ENCODE data around the gene EVA1A.

EVA1A gene

DNA sequence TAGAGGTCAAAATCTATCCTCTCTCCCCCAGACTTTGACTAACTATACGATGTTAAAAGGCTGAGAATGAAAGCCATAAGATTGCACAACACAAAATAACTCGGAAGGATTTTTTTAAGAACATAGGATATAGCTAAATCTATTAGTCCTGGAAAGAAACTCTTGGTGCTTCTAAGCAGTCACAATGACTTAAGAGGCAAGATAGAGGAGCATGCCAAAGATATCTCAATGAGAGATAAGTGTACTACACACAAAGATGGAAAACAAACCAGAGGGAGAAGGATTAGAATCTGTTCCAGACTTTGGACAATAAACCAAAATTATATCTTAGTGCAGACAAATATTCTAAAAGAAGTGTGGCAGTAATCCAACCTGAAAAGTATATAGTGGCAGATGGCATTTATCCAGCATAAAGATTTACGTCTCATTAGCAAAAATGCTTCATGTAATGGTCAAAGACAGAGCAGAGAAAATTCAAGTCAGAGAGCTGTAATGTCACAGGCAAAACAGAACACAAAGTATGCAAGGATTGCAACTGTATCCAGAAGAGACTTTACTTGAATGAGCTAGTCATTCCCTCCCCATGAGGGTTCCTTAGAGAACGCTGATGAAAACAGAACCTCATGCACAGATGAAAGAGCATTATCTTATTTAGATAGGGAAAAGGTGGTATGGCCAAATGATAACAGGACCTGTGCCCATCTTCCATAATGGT, 28.8 kb upstream of the EVA1A start:
- no peak for DNase-seq

DNA sequence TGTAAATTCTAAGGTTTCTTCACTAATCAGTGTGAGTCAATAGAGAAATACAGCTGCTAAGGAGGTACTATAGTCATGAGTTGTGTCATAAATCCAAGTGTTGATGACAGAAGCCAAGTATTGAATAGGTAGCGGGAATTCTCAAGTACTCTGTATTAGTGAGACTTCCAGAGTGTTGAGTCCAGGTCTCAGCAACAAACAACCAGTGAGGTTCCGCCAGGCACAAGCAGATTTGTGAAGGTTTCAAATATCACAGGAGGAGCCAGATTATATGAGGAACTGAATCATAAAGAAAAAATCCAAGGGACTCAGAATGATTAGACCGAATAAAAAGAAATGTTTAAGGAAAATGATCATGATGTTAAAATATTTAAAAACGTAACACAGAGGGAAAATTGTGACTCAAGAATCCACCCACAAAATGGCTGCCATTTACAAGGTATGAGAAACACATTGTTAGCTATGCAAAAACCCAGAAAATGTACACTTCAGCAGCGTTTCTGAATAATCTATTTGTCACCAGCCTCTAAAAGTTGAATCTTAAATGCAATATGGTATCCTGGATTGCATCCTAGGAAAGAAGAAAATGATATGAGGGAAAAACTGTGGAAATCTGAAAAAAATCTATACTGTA, 27.3 kb upstream of the EVA1A start:
- DNase-seq = no peak

DNA sequence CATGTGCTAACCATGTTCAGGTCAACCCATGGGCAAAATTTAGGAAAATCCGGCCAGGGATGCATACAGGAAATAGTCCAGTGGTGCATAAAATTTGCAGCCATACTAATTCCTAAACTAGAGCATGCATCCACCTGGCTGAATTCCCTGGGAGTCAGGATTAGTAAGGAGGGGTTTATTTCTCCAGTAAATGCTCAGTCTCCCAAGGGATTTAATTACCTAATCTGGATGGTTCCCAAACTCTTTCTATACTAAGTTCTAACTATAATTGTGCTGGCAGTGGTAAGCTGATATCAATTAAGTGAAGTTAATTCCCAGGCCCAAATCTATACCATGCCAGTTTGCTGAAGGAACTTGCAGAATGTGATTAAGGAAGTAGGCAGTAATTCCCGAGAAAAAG, 26.2 kb upstream of the EVA1A start:
- no peak for DNase-seq

DNA sequence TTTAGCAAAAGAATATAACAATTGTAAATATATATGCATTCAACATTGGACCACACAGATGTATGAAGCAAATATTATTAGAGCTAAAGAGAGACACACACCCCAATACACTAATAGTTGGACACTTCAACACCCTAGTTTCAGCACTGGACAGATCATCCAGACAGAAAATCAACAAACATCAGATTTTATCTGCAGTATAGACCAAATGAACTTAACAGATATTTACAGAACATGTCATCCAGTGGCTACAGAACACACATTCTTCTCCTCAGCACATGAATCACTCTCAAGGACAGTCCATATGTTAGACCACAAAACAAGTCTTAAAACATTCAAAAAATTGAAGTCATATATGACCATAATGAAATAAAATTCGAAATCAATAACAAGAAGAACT, 22.1 kb upstream of the EVA1A start:
- no peak for DNase-seq

DNA sequence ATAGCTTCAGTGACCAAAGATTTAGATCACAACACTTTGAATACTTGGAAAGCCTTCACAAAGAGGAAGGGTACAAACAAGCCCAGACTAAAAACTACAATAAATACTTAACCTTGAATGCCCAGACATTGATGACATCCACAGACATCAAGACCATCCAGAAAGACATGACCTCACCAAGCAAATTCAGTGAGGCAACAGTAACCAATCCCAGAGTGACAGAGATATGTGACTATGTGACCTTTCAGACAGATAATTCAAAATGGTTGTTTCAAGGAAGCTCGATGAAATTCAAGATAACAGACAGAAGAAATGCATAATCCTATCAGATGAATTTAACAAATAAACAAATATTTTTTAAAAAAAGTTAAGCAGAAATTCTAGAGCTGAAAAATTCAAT, 19.9 kb upstream of the EVA1A start:
- no peak for DNase-seq

DNA sequence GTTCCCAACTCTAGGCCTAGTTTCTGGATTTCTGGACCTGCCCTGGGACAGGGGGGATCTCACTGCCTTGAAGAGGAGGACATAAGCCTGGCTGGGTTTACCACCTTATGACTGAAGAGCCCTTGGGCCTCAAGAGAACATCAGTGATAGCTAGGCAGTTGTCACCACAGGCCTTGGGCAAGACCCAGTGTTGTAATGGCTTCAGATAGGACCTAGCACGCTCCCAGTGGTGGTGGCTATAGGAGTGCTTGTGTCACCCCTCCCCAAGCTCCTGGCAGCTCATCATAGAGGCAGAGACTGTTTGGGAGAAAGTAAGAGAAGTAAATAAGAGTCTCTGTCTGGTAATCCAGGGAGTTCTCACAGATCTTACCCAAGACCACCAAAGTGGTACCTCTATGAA, 19.4 kb upstream of the EVA1A start:
- no peak for DNase-seq

DNA sequence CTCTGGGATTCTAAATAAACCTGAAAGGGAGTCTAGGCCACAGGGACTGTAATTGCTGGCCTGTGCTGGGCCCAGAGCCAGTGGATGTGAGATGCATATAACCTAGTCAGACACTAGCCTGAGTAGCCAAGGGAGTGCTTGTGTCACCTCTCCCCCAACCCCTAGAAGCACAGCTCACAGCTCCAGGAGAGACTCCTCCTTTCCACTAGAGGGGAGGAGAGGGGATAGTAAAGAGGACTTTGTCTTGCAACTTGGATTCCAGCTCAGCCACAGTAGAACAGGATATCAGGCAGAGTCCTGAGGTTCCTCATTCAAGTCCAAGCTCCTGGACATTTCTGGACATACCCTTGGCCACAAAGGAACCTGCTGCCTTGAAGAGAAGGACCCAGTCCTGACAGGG, 18.4 kb upstream of the EVA1A start:
- no peak for DNase-seq

DNA sequence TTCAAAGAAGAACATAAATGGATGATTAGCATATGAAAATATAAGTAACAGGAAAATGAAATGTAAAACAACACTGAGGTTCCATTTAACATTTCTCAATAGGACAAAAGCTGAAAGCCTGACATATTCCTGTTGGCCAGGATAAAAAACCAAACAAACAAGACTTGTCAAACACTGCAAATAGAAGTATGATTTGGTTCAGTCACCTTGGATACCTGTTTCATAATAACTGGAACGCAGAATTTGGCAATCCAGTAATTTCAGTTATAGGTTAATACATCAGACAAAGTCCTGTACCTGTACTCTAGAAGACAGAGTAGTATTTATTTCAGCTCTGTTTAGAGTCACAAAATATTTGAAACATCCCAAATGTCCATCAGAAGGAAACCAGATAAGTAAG, 16.5 kb upstream of the EVA1A start:
- no peak for DNase-seq

DNA sequence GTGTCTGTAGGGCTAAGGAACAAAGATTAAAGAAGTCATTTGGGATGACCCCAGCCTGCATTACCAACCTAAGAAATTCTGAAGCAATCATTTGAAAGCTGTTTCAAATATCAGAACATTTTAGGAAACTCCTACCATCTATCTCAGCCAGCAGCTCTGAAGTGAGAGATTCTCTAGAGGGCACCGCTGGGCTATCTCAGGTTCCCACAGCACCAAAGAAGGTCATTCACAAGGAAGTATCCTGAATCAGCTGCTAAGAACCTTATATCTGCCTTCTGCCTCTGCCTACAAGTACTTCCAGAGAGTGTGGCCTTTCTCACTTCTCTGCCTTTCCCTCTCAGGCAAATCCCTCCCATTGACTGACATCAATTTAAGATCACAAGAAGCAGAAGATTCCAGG, 13.4 kb upstream of the EVA1A start:
- DNase-seq = no peak

DNA sequence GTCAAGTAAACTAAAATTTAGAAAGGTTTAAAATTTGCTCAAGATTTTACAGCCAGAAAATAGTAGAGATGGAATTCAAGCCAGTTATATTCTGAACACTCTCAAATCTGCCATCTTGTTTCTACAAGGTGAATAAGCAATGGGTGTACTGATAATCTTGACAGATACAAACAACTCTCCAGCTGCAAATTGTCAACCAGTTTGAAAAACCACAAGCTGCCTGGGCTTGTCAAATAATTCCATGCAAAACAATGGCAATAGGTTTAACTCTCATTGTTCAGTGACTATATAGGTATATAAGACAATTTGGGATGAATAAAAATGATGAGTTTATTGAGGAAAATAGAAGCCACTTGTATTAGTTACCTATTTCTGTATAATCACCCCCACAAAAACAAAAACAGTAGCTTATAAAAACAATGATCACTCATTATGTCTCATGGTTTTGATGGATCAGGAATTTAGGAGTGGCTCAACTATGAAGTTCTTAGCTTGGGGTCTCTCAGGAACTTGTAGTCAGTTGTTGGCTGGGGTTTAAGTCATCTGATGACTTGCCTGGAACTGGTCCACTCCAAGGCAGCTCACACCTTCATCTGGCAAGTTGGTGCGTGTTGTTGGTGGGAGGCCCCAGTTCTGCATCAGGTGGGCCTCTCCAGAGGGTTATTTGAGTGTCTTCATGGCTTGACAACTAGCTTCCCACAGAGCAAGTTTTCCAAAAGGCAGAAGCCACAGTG, 12.6 kb upstream of the EVA1A start:
- DNase-seq = no peak

DNA sequence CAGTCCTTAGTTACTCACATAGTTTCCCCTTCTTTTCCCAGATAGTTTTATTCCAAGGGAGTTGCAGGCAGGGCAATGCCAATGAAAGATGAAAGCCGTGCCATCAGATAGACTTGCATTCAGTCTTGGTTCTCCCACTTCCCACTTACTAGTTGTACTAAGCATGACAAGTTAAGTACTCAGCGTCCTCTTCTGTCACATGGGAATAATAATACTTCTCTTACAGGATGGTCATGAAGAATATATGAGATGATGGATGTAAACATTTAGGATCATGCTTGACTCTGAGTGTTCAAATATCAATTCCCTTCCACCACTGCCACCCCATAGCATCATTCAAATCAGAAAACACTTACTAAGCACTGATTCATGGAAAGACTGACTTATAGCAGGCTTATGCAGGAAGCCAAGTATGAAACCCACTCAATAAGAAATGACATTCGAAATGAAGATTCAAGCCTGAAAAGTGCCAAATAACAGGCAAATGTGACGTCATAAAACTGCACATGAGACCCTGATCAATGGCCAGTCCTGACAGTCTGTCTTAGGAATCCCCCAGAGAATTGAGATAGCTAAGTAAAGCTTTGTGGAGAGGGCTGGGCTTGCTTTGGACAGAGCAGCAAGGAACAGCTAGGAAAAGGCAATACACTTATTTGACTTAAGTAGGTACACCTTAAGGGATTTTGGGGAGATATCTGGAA, 11.1 kb upstream of the EVA1A start:
- DNase-seq = no peak

DNA sequence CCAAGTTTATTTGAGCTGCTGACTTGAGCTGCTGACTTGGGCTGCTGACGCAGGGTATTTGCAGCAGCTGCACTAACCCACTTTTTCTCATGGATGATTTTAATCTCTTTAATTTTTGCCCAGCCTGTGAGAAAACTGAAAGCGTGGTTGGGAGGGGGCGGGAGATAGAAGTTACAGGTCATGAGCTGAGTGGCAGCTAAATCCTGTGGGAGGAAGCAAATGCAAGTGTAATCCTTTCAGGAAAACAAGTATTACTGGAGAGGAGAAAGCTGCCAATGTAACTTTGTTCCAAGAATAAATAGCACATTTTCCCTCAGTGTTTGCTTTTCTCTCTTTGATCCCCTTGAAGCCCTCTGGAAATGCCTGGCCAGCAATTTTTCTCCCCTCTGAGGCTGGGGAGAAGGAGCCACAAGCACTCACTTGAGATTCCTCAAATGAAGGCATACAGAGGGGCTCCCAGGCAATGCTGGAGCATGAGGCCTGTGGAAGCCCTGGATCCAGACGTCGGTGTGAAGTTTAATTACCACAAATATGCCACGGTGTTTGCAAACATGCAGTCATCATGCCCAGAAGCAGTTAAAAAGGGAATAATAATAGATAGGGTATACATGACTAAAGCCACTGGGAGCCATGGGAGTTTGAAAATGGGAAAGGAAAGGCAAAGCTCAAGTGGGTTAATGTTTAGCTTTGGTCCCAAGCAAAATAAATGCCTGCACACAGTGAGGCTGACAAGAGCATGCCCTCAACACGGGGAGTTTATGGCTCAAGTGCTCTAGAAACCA, 10.4 kb upstream of the EVA1A start:
- DNase-seq = no peak

DNA sequence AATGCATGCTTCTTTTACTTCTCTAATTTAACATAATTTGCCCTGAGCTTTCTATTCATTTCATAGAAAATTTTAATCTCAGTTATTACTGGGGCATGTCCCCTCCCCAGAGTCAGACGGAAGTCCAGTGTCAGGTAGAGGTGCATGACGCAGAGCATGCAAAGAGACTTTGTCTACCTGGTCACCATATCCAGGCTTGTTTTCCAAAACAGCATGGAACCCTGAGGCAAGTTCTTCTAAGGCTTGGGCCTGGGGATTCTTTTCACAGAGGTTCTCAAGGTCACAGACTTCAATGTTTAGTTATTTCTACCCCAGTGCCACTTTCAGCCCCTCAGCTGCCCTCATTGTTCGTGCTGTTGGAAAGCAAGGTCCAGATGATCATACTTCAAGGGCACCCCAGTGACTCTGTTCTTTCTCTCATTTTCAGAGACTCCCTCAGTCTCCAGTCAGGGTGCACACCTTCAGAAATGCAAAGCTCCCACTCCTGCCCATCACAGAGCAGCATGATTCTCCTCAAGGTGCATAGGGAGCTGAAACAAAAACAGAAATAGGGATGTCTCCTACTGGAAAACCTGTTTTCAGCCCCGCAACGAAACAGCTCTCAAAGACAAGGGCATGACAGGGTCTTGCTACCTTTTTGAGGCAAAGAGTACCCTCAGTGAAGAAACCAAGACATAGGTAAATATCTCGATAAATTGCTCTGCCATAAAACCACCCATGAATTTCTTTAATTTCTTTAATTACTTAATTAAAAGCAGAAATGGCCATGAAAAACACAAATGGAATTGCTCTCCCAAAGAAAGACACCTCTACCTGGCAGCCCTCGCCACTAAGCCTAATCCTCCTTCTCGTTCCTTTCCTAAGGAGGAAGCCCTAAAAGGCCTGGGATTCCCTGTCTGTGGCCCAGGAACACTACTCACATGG, 9.5 kb upstream of the EVA1A start:
- DNase-seq = no peak

DNA sequence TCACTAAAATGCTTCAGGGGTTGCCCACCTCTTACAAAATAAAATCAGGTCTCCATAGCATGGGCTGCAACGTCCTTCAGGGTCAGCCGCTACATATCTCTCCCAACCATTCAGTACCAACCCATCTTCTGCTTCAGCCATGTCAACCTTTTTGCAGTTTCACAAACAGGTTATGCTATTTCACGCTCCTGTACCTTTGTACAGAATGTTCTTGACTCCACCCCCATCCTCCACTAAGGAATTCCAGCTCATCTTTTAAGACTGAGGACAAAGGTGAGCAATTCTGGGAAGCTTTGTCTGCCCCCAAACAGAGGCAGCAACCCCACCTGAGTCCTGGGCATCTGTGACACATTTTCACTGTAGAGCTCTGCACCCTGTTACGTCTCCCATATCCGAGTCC, 8.8 kb upstream of the EVA1A start:
- DNase-seq = no peak

DNA sequence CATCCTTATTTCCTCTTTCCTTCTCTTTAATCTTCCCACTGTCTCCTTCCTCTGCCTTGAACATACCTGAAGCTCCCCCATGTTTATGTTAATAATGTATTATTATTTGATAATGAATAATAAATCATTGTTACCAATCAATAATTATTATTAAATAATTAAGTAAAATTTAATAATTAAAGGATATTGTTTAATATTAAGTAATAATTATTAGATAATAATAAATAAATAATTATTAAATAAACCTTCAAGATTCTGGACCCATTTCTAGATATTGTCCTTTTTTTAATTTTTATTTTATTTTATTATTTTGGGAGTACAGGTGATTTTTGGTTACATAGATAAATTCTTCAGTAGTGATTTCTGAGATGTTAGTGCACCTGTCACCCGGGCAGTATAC, 7.4 kb upstream of the EVA1A start:
- DNase-seq = no peak

DNA sequence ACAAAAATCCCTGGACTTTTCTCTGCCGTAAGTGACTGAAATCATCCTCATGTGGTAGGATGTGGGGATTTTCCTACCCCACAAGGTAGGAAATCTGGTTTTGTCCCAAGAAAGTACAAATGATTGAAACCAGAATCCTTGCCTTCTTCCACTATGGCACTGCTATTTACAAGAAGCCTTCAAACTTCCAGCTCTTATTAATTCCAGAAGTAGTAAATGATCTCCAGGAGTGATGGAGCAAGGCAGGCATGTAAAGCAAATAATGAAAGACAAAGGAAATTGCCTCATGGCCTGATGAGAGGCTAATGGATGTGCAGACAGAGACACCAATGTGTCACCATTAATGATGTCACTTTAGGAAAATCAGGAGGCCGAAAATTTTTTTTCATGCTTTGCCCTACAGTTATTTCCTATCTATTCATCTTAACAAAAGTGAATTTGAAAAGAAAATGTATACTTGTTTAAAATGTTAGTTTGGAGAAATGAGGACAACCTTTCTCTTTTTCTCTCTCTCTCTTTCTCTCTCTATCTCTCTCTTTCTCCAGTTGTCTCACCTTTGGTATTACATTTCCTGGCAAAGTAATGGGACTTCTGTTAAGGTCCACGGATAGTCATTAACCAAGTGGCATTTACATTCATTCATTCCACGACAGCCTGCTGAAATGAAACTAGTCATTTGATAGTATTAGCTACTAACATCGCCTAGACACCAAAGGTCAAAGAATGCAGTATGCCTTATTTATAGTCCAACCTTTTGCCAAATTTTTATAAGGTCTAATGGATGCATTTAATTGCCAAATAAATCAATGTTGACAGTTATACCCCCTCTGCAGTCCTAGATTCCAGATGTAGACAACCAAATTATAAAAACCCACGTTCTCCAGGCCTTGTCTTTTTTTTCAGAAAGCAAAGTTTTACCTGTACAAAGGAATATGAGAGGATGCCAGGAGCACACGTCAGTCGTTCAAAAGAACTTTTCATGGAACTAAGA, 5.0 kb upstream of the EVA1A start:
- DNase-seq = no peak

DNA sequence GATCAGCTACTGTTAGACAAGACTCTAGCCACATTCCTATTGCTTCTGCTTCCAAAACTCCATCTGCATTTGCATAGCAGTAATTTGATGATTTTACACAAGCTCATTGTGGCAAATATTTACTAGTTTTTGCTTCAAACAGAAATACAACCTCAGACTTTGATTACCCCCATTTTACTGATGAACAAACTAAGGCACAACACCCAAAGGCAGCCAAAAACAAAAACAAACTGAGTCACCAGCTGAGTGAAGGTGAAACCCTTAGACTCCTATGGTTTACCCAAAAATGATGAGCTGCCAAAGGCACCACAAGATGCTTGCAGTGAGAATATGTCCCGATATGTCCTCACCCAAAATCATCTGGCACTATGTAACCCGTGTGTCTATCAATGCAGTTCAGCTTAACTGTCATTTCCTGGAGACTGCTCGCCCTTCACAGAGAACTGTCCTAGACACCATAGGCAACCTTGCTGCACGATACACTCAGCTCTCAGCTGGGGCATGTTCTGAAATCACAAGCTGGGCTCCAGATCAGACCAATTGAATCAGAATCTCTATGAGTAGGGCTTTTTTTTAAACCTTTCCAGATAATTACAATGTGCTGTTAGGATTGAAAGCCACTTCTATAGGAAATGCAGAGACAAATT, 4.1 kb upstream of the EVA1A start:
- DNase-seq = no peak

DNA sequence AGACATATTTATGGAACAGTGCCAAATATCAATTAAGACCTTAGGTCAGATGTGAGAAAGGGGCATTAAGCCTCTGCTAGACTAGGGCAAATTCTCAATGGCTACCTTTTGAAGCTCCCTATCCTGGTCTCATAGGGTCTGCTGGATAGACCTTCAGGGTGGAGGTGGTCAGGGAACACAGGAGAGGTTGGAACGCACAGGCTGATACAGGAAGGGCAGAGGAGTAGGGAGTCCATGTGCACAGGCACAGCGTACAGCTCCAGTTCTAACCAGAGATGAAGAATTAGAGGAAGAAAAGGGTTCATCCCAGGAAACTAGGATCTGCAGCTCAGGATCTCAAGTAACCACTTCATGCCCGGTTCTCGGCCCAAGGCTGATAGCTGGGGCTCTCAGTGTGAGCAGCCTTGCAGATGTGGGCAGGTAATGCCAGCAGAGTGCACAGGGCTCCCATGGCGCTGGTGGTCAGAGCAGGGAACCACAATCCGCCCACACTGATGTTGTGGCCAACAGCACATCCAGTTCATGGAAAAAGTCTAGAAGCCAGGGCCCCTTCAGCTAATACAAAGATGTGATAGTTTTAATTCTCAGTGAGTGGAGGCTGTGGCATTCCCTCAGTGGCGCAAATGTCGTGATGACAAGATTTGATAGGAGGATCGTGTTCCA, 3.4 kb upstream of the EVA1A start:
- no peak for DNase-seq

DNA sequence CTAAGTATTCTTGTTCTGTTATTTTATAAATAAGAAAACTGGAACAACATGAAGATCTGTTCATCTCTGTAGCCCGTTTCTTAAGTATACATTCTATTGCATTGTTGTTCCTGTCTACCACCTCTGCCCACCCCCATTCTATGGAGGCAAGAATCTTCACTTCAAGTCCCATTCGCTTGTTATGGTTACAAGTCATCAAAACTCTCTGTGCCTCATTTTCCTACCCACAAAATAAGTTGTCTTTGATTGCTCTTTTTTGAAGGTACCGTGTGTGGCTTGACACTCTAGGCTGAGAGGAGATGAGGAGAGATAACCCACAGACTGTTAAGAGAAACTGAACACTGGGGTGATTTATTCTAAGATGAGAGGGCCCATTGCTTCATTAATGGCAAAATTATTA, 2.9 kb upstream of the EVA1A start:
- no peak for DNase-seq

DNA sequence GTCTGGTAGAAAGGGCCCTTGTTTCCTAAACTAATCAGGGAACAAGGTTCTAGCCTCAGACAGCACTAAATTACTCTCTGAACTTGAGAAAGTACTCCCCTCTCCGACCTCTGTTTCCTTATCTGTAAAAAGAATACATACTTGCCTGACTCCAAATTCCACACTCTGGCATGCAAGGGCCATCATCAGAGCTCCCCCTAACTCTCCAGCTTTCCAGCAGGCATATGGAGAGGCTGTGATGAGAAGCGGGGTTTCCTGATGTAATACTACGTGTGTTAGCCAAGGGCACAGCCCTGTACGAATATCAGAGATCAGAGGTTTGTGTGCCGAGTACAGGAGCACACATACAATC, 1.8 kb upstream of the EVA1A start:
- no peak for DNase-seq

Measured in hematopoietic multipotent progenitor cell treated with erythropoietin and hydrocortisone succinate and interleukin-3 and kit ligand, for 6 days (in vitro differentiated cells).